GM13977 (cell line): ENCODE measurements around the gene HOXA11.
A peak's percentile ranks its signal among the peaks of the same experiment; 100 is the strongest.

Source experiments
- DNase-seq: peaks from one replicate; pipeline ENCODE4 v3.0.0; 2012; ENCODE audit warnings: low spot score
- in situ Hi-C: fragments of 300-500 bp; cut with MboI; formaldehyde crosslinking; loops from one replicate; pipeline ENCODE4 v1.12.0; 2022; ENCODE audit warnings: low sequenced_read_pairs, low pct_unique_long_range_greater_than_20kb, mixed read lengths, inconsistent platforms; ENCODE audit not compliant: unreplicated experiment
- TF ChIP-seq, protein P1 (sequence below): IDR thresholded peaks from 2 replicates; pipeline ENCODE4 v1.5.1; 2012; ENCODE audit warnings: mild to moderate bottlenecking, control low read depth; ENCODE audit not compliant: insufficient read depth; ENCODE audit errors: extremely low read depth, missing control alignments

Gene HOXA11

DNA sequence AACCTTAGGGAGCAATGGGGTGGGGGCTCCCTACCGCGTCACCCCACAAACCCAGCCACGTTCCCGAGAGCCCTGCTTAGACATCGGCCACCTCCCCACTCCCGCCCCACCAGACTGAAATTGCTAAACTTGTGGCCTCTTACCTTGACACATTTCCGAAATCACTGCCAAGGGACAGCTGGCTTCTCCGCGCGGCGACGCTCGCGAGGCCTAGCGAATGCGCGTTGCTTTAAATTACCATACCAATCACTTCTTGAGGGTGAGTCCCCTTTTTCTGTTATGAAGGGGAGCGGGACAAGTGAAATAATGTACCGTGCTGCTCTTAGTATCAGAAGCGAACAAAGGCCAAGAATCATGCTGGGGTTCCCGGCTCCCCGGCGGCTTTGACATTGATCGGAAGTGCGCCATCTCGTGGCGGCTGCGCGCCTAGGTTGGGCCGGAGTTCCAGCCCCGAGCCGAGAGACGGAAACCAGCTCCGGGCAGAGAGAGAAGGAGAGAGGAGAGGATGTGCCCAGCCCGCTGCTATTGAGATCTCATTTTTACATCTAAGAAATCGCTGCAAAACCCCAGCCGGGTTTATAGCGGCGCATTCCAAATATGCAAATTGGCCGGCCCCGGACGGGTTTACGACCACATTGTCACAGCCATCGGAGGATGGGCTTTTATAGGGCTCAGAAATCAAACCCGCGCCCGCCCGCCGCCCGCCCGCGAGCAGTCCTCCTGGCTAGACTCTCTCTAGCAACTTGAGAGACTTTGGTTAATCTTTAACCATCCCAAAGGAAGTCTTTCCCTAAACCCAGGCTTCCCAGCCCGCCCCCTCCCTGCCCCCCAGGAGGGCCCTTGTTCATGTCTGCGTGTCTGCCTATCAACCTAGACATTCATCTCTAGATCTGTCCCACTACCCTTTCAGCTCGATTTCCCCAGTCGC is 5.3 kb downstream of the HOXA11 start:
- DNase-seq = peak; percentile 82
- TF ChIP-seq, protein P1, sequence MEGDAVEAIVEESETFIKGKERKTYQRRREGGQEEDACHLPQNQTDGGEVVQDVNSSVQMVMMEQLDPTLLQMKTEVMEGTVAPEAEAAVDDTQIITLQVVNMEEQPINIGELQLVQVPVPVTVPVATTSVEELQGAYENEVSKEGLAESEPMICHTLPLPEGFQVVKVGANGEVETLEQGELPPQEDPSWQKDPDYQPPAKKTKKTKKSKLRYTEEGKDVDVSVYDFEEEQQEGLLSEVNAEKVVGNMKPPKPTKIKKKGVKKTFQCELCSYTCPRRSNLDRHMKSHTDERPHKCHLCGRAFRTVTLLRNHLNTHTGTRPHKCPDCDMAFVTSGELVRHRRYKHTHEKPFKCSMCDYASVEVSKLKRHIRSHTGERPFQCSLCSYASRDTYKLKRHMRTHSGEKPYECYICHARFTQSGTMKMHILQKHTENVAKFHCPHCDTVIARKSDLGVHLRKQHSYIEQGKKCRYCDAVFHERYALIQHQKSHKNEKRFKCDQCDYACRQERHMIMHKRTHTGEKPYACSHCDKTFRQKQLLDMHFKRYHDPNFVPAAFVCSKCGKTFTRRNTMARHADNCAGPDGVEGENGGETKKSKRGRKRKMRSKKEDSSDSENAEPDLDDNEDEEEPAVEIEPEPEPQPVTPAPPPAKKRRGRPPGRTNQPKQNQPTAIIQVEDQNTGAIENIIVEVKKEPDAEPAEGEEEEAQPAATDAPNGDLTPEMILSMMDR = peak; percentile 71
- in situ Hi-C loops = no loop called here

DNA sequence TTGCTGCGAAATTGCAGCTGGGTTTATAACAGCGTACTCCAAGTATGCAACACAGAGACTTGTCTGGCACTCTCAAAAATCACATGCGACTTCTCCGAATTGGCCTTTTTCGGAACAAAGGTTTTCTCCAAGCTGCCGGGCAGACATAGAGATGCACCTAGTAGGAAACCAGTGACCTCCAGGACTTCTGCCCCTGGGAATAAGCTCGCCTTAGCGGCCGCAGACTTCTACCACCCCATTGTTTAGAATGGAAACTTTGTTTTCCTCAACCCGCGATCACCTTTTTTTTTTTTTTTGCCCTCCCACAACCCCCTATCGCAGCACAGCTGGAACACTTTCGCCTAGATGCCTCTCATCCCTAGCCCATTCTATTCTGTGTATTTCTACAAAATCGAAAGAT is 6.0 kb downstream of the HOXA11 start:
- no peak for DNase-seq
- TF ChIP-seq, protein P1 = no peak
- in situ Hi-C loops = no loop called here

DNA sequence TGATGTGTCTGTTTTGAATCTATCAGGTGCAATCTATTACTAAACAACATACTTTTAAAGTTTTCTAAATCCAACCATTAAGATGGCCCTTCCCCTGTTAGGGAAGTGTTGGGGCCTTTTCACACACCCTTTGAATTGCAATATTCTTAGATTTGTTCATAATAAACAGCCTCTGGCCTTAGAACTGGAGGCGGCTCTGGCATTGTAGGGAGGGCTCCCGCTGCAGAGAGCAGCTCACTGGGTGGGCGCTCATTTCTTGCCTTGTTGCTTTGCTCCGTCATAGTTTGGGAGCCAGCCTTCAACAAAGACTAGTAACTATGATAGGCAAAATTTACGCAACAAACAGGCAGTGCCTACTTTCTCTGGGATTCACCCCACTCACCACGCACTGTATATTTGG is 6.7 kb downstream of the HOXA11 start:
- in situ Hi-C loops = no loop called here
- TF ChIP-seq, protein P1 = no peak
- no peak for DNase-seq

DNA sequence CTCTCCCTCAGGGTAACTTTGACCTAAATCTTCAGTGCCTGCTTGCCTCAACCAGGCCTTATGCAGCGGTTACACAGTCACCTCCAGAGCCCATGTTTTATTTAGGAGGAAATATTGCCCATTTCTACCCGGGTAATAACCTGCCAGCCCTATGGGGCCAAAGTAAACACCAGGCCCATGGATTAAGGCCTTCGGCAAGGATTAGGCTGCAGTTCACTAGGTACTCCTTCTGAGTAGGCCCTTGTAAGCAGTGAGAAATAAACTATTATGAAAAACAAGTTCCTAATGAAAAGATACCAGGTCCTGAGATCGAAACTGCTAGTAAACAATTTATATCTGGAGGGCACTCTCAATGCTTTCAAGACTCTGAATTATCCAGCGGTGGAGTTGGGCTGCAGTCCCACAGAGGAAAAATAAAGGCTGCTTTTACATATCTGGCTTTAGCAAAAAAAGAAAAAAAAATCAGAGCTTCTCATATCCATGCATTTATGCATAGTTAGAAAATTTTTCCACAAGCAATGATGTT is 7.2 kb downstream of the HOXA11 start:
- in situ Hi-C loops = no loop called here
- no peak for DNase-seq
- TF ChIP-seq, protein P1 = no peak

DNA sequence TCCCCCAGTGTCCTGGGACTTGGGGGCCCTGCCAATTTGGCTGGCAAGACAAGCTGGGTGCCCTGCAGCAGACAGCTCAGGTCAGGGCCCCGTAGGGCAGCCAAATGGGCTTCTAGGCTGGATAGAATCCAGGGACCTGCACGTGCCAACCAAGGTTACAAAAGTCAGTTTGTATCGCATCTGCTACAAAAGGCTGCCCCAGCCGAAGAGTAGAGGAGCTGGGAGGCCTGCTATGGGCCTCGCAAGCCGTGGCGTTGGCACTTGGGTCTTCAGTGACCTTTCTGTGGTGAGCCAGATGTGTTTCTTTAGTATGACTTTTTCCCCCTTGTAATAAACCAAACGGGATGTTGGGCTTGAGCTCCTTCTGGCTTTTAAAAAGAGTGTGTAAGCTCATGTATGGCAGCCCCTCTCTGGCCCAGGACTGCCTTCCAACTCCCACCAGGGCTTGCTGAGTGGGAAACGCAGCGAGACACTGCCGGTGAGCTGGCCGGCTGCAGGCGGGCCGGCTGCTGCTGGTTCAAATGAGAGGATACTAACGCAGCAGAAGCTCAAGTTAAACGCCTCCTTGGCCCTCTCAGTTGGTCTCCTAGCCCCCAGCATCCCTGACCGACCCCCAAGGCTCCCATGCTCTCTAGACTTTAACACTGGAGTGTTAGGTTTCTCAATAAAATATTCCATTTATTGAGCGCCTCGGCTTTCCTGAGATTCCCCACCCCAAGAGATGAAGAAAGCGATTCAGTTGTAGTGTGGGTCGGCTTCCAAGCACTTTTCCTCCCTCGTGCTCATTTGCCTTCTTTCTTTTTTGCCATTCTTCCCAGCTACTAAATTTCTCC is 7.9 kb downstream of the HOXA11 start:
- DNase-seq = no peak
- in situ Hi-C loops = no loop called here
- TF ChIP-seq, protein P1 = no peak

DNA sequence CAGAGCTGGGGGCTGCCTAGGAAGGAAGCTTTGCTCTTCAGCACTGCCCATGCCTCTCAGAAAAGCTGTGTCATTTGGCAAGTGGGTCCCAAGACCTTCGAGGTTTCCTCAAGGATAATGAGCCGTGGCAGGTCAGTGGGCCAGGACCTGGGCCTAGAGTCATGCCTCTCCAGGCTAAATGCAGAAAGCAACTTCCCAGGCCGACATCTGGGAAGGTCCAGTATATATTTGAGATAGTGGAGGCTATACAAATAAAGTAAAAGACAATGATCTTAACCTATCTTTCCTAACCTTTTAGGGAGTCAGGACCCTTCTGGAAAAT is 8.5 kb downstream of the HOXA11 start:
- in situ Hi-C loops = no loop called here
- DNase-seq = no peak

More for the DNA sequence above, 8.5 kb downstream of the HOXA11 start:
- TF ChIP-seq, protein P1 = no peak
